Left ventricle myocardium inferior (tissue), 1 donor: ENCODE measurements around the gene FGF7. TPM values are rescaled to one million over a fixed set of nuclear protein-coding genes. Genes with fewer than 3 reads are reported as not detected.

ENCODE experiments used
- DNase-seq: peaks from one replicate; pipeline ENCODE4 v3.0.0-alpha.2; 2020
- H3K27ac ChIP-seq: fragments of 200-600 bp; replicated peaks from 2 replicates; pipeline ENCODE4 v1.8.0; 2021
- H3K27me3 ChIP-seq: fragments of 200-600 bp; 2 replicates; pipeline ENCODE4 v1.8.0; 2021; ENCODE audit warnings: low read depth
- H3K36me3 ChIP-seq: fragments of 200-600 bp; 2 replicates; pipeline ENCODE4 v1.8.0; 2021
- H3K4me1 ChIP-seq: fragments of 200-600 bp; 2 replicates; pipeline ENCODE4 v1.8.0; 2021
- H3K4me3 ChIP-seq: fragments of 200-600 bp; 2 replicates; pipeline ENCODE4 v1.8.0; 2021; ENCODE audit warnings: mild to moderate bottlenecking, moderate library complexity
- H3K9me3 ChIP-seq: fragments of 200-600 bp; replicated peaks from 2 replicates; pipeline ENCODE4 v1.8.0; 2021
- intact Hi-C: fragments of 100-400 bp; cut with micrococcal nuclease; formaldehyde crosslinking; loops from one replicate; pipeline ENCODE4 v1.11.0; 2022
- total RNA-seq: library from RNA; stranded (reverse); fragmentation: NEBNext Ultra II Directional; extraction: Animal tissue kit (Norgen Biotek cat#: 25700); gene quantifications from one replicate; pipeline ENCODE4 v1.2.1, GENCODE V29; 2021
- TF ChIP-seq, protein P1 (sequence below): fragments of 200-600 bp; IDR thresholded peaks from 2 replicates; pipeline ENCODE4 v1.8.0; 2021; ENCODE audit warnings: antibody characterized with exemption, mild to moderate bottlenecking, borderline replicate concordance
- donor health status: DM: no; HTN: yes; CAD: no; lungs with severe emphysema.

Gene FGF7
- total RNA-seq, 1 donor from 2014 or later: 34.1 TPM

DNA sequence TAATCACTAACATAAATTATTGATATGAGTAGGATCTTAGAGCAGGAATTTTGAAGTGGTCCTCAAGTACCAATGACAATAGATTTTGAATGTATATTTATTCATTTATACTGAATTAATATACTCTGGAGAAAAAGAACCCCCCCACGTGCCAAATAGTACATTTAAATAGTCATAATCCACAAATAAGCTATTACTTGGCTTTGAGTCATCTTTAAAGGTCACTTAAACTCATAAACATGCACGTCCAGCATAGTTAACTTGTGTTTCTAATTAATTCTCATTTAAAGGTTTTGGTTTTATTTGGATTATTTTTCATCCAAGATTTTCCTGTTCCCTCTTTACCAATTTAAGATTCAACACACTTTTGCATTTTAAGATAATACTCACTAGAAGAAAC lies 35.1 kb downstream of the FGF7 start:
- Histone ChIP-seq H3K9me3 (no peaks in the 10 kb centered on the region), H3K4me1 (peaks cover 63% of the 10 kb centered on the region), H3K4me3 (no peak overlapping the region), H3K27me3 (no peaks in the 10 kb centered on the region), H3K36me3 (no peaks in the 10 kb centered on the region), H3K27ac (no peak overlapping the region)
- intact Hi-C loops: no loop called here
- TF ChIP-seq, protein P1, sequence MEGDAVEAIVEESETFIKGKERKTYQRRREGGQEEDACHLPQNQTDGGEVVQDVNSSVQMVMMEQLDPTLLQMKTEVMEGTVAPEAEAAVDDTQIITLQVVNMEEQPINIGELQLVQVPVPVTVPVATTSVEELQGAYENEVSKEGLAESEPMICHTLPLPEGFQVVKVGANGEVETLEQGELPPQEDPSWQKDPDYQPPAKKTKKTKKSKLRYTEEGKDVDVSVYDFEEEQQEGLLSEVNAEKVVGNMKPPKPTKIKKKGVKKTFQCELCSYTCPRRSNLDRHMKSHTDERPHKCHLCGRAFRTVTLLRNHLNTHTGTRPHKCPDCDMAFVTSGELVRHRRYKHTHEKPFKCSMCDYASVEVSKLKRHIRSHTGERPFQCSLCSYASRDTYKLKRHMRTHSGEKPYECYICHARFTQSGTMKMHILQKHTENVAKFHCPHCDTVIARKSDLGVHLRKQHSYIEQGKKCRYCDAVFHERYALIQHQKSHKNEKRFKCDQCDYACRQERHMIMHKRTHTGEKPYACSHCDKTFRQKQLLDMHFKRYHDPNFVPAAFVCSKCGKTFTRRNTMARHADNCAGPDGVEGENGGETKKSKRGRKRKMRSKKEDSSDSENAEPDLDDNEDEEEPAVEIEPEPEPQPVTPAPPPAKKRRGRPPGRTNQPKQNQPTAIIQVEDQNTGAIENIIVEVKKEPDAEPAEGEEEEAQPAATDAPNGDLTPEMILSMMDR: no peak
- no peak for DNase-seq

DNA sequence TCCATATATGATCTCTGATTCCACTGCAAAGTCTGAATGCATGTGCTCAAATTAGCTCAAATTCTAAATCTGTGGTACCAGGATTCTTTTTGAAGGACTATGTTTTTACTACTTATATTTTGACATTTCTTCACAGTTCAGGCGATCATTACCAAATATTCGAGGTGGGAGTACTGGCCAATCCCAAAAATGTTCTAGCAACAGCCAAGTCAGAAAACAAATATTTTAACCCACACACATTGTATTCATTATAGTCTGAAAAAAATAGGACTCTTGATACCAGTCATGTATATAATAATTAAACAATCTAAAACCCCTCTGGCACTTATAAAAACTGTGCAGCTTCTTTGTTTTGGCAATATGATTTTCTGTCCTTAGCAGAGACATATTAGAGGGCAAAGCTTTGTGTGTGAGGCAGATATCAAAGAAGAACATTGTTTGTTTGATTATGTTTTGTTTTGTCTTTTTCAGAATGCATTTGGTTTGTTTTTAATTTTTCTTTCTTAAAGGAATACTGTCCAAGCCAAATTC lies 37.4 kb downstream of the FGF7 start:
- DNase-seq: no peak
- Histone ChIP-seq H3K27me3 (no peaks in the 10 kb centered on the region), H3K4me3 (no peak overlapping the region), H3K27ac (peak overlapping the region; percentile 32), H3K9me3 (no peaks in the 10 kb centered on the region), H3K4me1 (peaks cover 66% of the 10 kb centered on the region), H3K36me3 (no peaks in the 10 kb centered on the region)
- TF ChIP-seq, protein P1: no peak
- intact Hi-C loops: no loop called here

DNA sequence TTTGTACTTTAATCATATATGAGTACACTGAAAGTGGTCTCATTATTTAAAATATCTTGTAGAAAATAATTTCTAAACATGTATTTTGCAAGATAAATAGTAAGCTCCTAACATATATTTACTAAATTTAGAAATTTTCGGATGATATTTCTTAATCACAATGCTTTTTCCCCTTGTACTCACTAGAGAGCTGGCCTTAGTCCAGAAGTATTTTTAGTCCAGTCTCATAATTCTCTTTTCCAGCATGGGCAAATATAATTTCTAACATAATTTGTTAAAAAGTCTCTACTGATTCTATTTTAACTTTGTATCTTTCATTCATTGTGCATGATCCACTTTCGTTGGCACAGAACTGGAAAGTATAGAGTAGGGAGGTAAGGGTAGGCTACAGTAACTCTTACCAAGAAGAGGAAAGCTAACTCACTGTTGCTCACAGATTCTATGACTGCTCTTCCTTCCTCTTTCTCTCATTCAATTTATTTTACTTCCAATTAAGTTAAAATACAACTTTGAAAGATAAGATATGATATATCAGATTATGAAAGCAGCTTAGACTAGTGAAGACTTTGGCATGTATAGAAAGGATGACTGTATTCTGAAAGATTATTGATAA lies 39.3 kb downstream of the FGF7 start:
- intact Hi-C loops: no loop called here
- Histone ChIP-seq H3K36me3 (no peaks in the 10 kb centered on the region), H3K4me1 (peaks cover 72% of the 10 kb centered on the region), H3K27me3 (no peaks in the 10 kb centered on the region), H3K9me3 (no peaks in the 10 kb centered on the region), H3K27ac (peak overlapping the region; percentile 32), H3K4me3 (no peak overlapping the region)
- DNase-seq: no peak
- TF ChIP-seq, protein P1: no peak

DNA sequence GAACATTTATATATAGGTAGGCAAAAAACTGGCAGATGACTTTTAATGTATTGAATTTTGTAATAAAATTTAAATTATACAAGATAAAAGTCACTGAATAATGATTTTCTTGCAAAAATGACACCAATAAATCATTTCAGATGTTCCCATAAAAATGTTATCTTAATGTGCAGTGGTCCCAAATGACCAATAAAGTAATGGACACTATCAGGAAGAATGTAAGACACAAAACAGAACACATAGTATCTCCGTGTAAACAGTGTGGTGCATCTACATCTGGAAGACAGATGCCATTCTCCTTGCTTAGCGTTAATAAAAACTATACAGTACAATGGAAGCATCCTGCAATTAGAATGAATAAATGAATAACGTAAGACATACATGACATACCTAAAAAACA lies 41.5 kb downstream of the FGF7 start:
- Histone ChIP-seq H3K4me3 (no peak overlapping the region), H3K27me3 (no peaks in the 10 kb centered on the region), H3K4me1 (peaks cover 69% of the 10 kb centered on the region), H3K27ac (no peak overlapping the region), H3K9me3 (no peaks in the 10 kb centered on the region), H3K36me3 (no peaks in the 10 kb centered on the region)
- intact Hi-C loops: no loop called here
- DNase-seq: no peak
- TF ChIP-seq, protein P1: no peak

DNA sequence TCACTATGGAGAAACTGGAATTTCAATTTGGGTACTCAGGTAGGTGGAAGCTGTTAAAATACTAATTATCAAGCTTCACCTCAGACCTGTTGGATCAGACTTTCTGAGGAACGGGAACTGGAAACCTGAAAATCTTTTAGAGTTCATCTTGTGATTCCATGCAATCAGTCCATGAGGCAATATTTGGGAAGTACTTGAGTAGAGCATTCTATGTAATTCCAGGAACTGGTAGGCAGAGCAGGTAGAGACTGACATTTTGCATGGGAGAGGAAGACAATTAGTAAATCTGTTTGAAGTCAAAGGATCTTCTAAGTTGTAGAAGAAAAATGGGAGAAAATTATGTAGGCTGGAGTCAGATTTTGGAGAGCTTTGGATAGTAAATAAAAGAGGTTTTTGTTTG lies 43.1 kb downstream of the FGF7 start:
- peak overlapping the region; percentile 42 for H3K4me3 ChIP-seq

More for the DNA sequence above, 43.1 kb downstream of the FGF7 start:
- Histone ChIP-seq H3K9me3 (no peaks in the 10 kb centered on the region), H3K36me3 (no peaks in the 10 kb centered on the region), H3K27ac (peak overlapping the region; percentile 39), H3K4me1 (peaks cover 55% of the 10 kb centered on the region), H3K27me3 (no peaks in the 10 kb centered on the region)
- intact Hi-C loops: no loop called here
- no peak for DNase-seq
- TF ChIP-seq, protein P1: no peak
